Astrocyte (in vitro differentiated cells and primary cell): ENCODE data around the gene PLA2G2D. TPM values are rescaled to one million over a fixed set of nuclear protein-coding genes. Genes with fewer than 3 reads are reported as not detected.

Experiments
- DNase-seq: peaks from one replicate; pipeline ENCODE4 v3.0.0-alpha.2; 2010; ENCODE audit warnings: low read depth
- FAIRE-seq: peaks from 2 replicates; lab custom pipeline; 2011; peaks lifted over from hg19 to GRCh38; lab: Jason Lieb, UNC
- H2AFZ ChIP-seq: 2 replicates; pipeline ENCODE4 v1.6.0; 2012; ENCODE audit warnings: low read depth, low read length, inconsistent platforms
- H3K27ac ChIP-seq: 2 replicates; pipeline ENCODE4 v1.5.1; 2011; ENCODE audit warnings: low read depth, low read length, inconsistent platforms
- H3K27me3 ChIP-seq: 2 replicates; pipeline ENCODE4 v1.6.0; 2011; ENCODE audit warnings: low read length, inconsistent platforms; ENCODE audit not compliant: insufficient read depth
- H3K36me3 ChIP-seq: 2 replicates; pipeline ENCODE4 v1.5.1; 2011; ENCODE audit warnings: low read length, inconsistent platforms; ENCODE audit not compliant: insufficient read depth
- H3K4me1 ChIP-seq: 2 replicates; pipeline ENCODE4 v1.5.1; 2011; ENCODE audit warnings: low read length, inconsistent platforms; ENCODE audit not compliant: insufficient read depth
- H3K4me2 ChIP-seq: 2 replicates; pipeline ENCODE4 v1.6.0; 2012; ENCODE audit warnings: low read length, inconsistent platforms
- H3K4me3 ChIP-seq: 2 replicates; pipeline ENCODE4 v1.5.1; 2011; ENCODE audit warnings: low read depth, mild to moderate bottlenecking, low read length, inconsistent platforms; ENCODE audit not compliant: insufficient read depth
- H3K79me2 ChIP-seq: 2 replicates; pipeline ENCODE4 v1.6.0; 2012; ENCODE audit warnings: mild to moderate bottlenecking, low read length, inconsistent platforms; ENCODE audit not compliant: insufficient read depth
- H3K9ac ChIP-seq: 2 replicates; pipeline ENCODE4 v1.6.0; 2012; ENCODE audit warnings: mild to moderate bottlenecking, low read length, inconsistent platforms
- H3K9me3 ChIP-seq: 2 replicates; pipeline ENCODE4 v1.5.1; 2012; ENCODE audit warnings: low read depth, mild to moderate bottlenecking, low read length, inconsistent platforms; ENCODE audit not compliant: insufficient read depth
- H4K20me1 ChIP-seq: 2 replicates; pipeline ENCODE4 v1.6.0; 2012; ENCODE audit warnings: low read length, inconsistent platforms; ENCODE audit not compliant: insufficient read depth
- H3K27ac Mint-ChIP-seq: one replicate; pipeline ENCODE4 v1.8.0; 2021; ENCODE audit warnings: mild to moderate bottlenecking, mixed read lengths; ENCODE audit not compliant: unreplicated experiment
- H3K27me3 Mint-ChIP-seq: one replicate; pipeline ENCODE4 v1.8.0; 2021; ENCODE audit warnings: low read depth, mixed read lengths; ENCODE audit not compliant: unreplicated experiment
- H3K36me3 Mint-ChIP-seq: one replicate; pipeline ENCODE4 v1.8.0; 2021; ENCODE audit warnings: low read depth, mixed read lengths; ENCODE audit not compliant: unreplicated experiment
- H3K4me1 Mint-ChIP-seq: one replicate; pipeline ENCODE4 v1.8.0; 2021; ENCODE audit warnings: low read depth, mixed read lengths; ENCODE audit not compliant: unreplicated experiment
- H3K4me3 Mint-ChIP-seq: one replicate; pipeline ENCODE4 v1.8.0; 2021; ENCODE audit warnings: mild to moderate bottlenecking, moderate library complexity, mixed read lengths; ENCODE audit not compliant: unreplicated experiment
- H3K9me3 Mint-ChIP-seq: one replicate; pipeline ENCODE4 v1.8.0; 2021; ENCODE audit warnings: mild to moderate bottlenecking, mixed read lengths; ENCODE audit not compliant: unreplicated experiment
- EZH2 ChIP-seq: IDR thresholded peaks from 2 replicates; pipeline ENCODE4 v1.6.1; 2012; ENCODE audit warnings: mild to moderate bottlenecking, low read length, inconsistent platforms; ENCODE audit not compliant: insufficient read depth
- total RNA-seq: library from RNA; stranded (reverse); gene quantifications from 2 replicates; pipeline ENCODE4 v1.2.1, GENCODE V29; 2021
- TF ChIP-seq, protein P1 (sequence below): IDR thresholded peaks from 2 replicates; pipeline ENCODE4 v1.5.1; 2011; ENCODE audit warnings: low read depth, mild to moderate bottlenecking, inconsistent platforms, low read length, moderate library complexity; ENCODE audit not compliant: insufficient read depth

The PLA2G2D gene
- total RNA-seq, 1 donor from 2014 or later: not detected

- Mint-ChIP-seq H3K4me1 (no peaks in the 10 kb centered on the region), H3K9me3 (peaks cover 7% of the 10 kb centered on the region), H3K36me3 (no peaks in the 10 kb centered on the region), H3K27me3 (peaks cover 27% of the 10 kb centered on the region), H3K27ac (no peak overlapping the region), H3K4me3 (no peak overlapping the region)
- Histone ChIP-seq H3K4me3 (no peak overlapping the region), H3K27ac (no peak overlapping the region), H4K20me1 (no peaks in the 10 kb centered on the region), H3K9ac (no peak overlapping the region), H3K27me3 (peaks cover 3% of the 10 kb centered on the region), H3K79me2 (no peaks in the 10 kb centered on the region), H2AFZ (no peak overlapping the region), H3K36me3 (no peaks in the 10 kb centered on the region), H3K4me2 (no peak overlapping the region), H3K4me1 (no peaks in the 10 kb centered on the region), H3K9me3 (no peaks in the 10 kb centered on the region)
- no peak for DNase-seq
- no peak for TF ChIP-seq EZH2
- TF ChIP-seq, protein P1, sequence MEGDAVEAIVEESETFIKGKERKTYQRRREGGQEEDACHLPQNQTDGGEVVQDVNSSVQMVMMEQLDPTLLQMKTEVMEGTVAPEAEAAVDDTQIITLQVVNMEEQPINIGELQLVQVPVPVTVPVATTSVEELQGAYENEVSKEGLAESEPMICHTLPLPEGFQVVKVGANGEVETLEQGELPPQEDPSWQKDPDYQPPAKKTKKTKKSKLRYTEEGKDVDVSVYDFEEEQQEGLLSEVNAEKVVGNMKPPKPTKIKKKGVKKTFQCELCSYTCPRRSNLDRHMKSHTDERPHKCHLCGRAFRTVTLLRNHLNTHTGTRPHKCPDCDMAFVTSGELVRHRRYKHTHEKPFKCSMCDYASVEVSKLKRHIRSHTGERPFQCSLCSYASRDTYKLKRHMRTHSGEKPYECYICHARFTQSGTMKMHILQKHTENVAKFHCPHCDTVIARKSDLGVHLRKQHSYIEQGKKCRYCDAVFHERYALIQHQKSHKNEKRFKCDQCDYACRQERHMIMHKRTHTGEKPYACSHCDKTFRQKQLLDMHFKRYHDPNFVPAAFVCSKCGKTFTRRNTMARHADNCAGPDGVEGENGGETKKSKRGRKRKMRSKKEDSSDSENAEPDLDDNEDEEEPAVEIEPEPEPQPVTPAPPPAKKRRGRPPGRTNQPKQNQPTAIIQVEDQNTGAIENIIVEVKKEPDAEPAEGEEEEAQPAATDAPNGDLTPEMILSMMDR: no peak
- no peak for FAIRE-seq
Observed at GRCh38 chr1:20138346-20138745, 19.0 kb upstream of the PLA2G2D start.

DNA sequence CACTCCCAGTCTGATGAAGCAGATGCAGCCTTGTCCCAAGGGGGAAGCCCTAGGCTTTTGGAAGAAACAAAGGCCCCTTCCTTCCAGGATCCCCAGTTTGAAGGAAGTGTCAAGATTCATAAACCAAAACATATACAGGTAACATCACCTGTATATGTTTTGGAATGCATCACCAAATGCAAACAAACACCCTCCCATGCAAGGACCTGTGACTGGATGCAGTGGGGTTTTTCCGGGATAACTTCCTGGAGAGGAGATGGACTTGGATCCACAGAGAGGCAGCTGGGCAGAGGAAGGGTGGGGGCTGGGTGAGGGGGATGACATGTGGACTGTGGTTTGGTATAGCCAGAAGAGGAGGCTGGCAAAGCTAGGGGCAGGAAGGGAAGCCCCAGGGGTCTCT, 18.3 kb upstream of the PLA2G2D start:
- Histone ChIP-seq H3K27me3 (peaks cover 3% of the 10 kb centered on the region), H3K79me2 (no peaks in the 10 kb centered on the region), H3K27ac (no peak overlapping the region), H4K20me1 (no peaks in the 10 kb centered on the region), H3K4me3 (no peak overlapping the region), H3K4me1 (no peaks in the 10 kb centered on the region), H3K9me3 (no peaks in the 10 kb centered on the region), H2AFZ (no peak overlapping the region), H3K36me3 (no peaks in the 10 kb centered on the region), H3K4me2 (no peak overlapping the region), H3K9ac (no peak overlapping the region)
- no peak for FAIRE-seq
- Mint-ChIP-seq H3K9me3 (peaks cover 7% of the 10 kb centered on the region), H3K27ac (no peak overlapping the region), H3K4me3 (no peak overlapping the region), H3K4me1 (no peaks in the 10 kb centered on the region), H3K36me3 (no peaks in the 10 kb centered on the region), H3K27me3 (peaks cover 22% of the 10 kb centered on the region)
- no peak for TF ChIP-seq EZH2
- TF ChIP-seq, protein P1: no peak
- no peak for DNase-seq

DNA sequence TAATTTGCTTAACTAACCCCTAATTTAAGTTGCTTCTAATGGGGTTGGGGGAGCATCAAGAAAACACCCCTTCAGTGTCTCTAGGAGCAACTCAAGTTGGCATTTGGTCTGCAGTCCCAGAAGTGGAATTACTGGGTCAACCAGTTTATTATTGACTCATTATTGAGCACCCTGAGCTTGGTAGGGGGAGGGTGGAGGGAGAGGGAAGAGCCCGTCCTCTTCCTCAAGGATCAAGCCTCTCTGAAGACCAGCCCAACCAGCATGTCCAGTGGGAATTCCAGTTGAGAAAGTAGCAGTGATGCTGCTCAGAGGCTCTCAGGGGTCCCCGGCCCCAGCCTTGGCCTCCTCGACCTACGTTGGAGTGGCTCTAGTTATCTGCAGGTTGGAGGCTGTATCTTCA, 17.7 kb upstream of the PLA2G2D start:
- Histone ChIP-seq H3K9ac (no peak overlapping the region), H3K36me3 (no peaks in the 10 kb centered on the region), H3K27ac (no peak overlapping the region), H3K4me3 (no peak overlapping the region), H3K4me2 (no peak overlapping the region), H3K9me3 (no peaks in the 10 kb centered on the region), H3K4me1 (no peaks in the 10 kb centered on the region), H2AFZ (no peak overlapping the region), H4K20me1 (no peaks in the 10 kb centered on the region), H3K27me3 (peaks cover 3% of the 10 kb centered on the region), H3K79me2 (no peaks in the 10 kb centered on the region)
- Mint-ChIP-seq H3K9me3 (peaks cover 7% of the 10 kb centered on the region), H3K27me3 (peaks cover 17% of the 10 kb centered on the region), H3K36me3 (no peaks in the 10 kb centered on the region), H3K4me1 (no peaks in the 10 kb centered on the region), H3K27ac (no peak overlapping the region), H3K4me3 (no peak overlapping the region)
- FAIRE-seq (no peak), DNase-seq (no peak)
- no peak for TF ChIP-seq EZH2
- TF ChIP-seq, protein P1: no peak
